Measurements from ENCODE around the gene ZBTB18. TPM values are rescaled to one million over a fixed set of nuclear protein-coding genes. Genes with fewer than 3 reads are reported as not detected.

Gene ZBTB18
- polyA plus RNA-seq, 1 of the 3 experiments (the other 2 are of a cell fraction), result 19.3 TPM

GRCh38 chr1:244060686-244061085, 9.6 kb downstream of the ZBTB18 start:
- 87% methylated on average over 2 of the region's 2 CpGs for WGBS (ENCODE audit: low lambda C conversion rate)
- no peaks in the 10 kb centered on the region for H3K9me2 ChIP-seq
- POLR2A ChIA-PET, result no interaction called here

More at GRCh38 chr1:244060686-244061085, 9.6 kb downstream of the ZBTB18 start:
- Histone ChIP-seq H3K4me1 (ENCODE audit: control insufficient read depth in 1 of 2, insufficient read depth in 2 of 2, low read depth in 1 of 2, low read length in 1 of 2) (peaks cover 0 to 7% of the 10 kb centered on the region in 2 experiments; a peak in 2 of 4 replicates), H3K4me2 (no peak overlapping the region), H3F3A (replicated peaks; ENCODE audit: insufficient read depth) (peaks cover 37% of the 10 kb centered on the region), H3K9ac (no peak overlapping the region), H3K27ac (ENCODE audit: low read depth in 2 of 2, low read length in 1 of 2) (no peak overlapping the region), H3K4me3 (ENCODE audit: low read depth in 2 of 2, low read length in 1 of 2) (no peak overlapping the region), H3K27me3 (ENCODE audit: insufficient read depth) (no peaks in the 10 kb centered on the region), H2AFZ (ENCODE audit: low read depth) (no peak overlapping the region), H3K9me3 (no peaks in the 10 kb centered on the region), H3K36me3 (replicated peaks in 1 of 2; ENCODE audit: control insufficient read depth in 1 of 2, insufficient read depth in 2 of 2, low read length in 1 of 2) (peaks cover 15 to 24% of the 10 kb centered on the region in 2 experiments), H4K20me1 (ENCODE audit: insufficient read depth) (no peaks in the 10 kb centered on the region), H3K79me2 (ENCODE audit: insufficient read depth) (peaks cover 18% of the 10 kb centered on the region)
- TF ChIP-seq PBX3 (IDR thresholded peaks at IDR 0.05) (no peak), RXRA (IDR thresholded peaks at IDR 0.05; ENCODE audit: borderline replicate concordance, low read depth) (no peak), FOXM1 (IDR thresholded peaks at IDR 0.05; ENCODE audit: low read depth) (no peak), MXI1 (IDR thresholded peaks at IDR 0.05; ENCODE audit: low read depth, low read length) (no peak), RFX5 (IDR thresholded peaks at IDR 0.05; ENCODE audit: low read length) (no peak), MEF2A (IDR thresholded peaks at IDR 0.05; ENCODE audit: borderline replicate concordance, low read depth) (no peak), CTCF (IDR thresholded peaks at IDR 0.05) (no peak), SMC3 (IDR thresholded peaks at IDR 0.05; ENCODE audit: low read depth, low read length) (no peak), CHD2 (IDR thresholded peaks at IDR 0.05; ENCODE audit: low read length, partially characterized antibody) (no peak), RCOR1 (IDR thresholded peaks at IDR 0.05; ENCODE audit: low read length) (no peak), USF2 (IDR thresholded peaks at IDR 0.05; ENCODE audit: borderline replicate concordance, low read depth, low read length) (no peak), MAX (IDR thresholded peaks at IDR 0.05; ENCODE audit: low read depth) (no peak), REST (IDR thresholded peaks at IDR 0.05; ENCODE audit: low read depth, low read length) (no peak), TAF1 (IDR thresholded peaks at IDR 0.05; ENCODE audit: borderline replicate concordance, low read depth, low read length) (no peak), IRF3 (IDR thresholded peaks at IDR 0.05; ENCODE audit: low read depth, low read length) (no peak), GABPA (IDR thresholded peaks at IDR 0.05; ENCODE audit: low read depth) (no peak), NFIC (IDR thresholded peaks at IDR 0.05; ENCODE audit: borderline replicate concordance) (no peak), TEAD4 (IDR thresholded peaks at IDR 0.05; ENCODE audit: borderline replicate concordance, insufficient read depth) (no peak), FOSL2 (IDR thresholded peaks at IDR 0.05; ENCODE audit: borderline replicate concordance, low read depth) (no peak), ELF1 (IDR thresholded peaks at IDR 0.05) (no peak)
- DNase-seq, result no peak
- CTCF ChIA-PET, result no interaction called here

Measured in SK-N-SH (cell line).